ENCODE measurements around the gene TMEM120A.
"Not testable (repeated sequence)": the region's sequence is repeated elsewhere in the genome, so short reads cannot be mapped to it uniquely, and the experiment has no call there.

TMEM120A gene

DNA sequence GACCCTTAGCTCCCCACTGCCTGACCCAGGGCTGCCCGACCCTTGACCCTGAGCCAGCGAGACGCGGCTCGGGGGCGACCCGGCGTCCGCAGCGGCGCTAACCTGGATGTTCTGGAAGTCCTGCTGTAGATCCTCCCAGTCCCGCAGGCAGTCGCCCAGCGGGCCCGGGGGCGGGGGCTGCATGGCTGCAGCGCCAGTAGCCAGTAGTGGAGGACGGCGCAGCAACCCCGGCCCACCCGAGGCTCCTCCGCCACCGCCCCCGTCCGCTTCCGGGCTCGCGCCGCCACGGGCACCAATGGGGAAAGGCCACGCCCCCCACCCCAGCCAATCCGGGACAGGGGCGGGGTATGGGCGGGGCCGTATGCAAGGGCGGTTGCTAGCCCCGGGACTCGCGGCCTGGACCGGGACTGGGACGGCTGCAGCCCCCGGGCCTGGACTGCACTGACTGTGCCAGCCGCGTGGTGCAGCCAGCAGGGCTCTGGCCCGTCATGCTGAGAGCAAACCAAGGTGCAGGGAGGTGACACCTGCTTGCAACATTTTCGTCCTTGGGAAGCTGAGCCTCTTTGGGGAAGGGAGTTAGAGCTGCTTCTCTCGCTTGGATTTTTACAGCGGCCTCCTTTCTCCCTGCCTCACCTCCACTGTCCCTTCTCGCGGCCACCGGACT, at the start of gene TMEM120A:
TSS of gene TMEM120A (minus strand) at position 208 of the 664 bp plus-strand sequence. CDS start at position 183, 25 bp downstream.
- DNase-seq (ENCODE audit: low spot score): peak; percentile 94

DNA sequence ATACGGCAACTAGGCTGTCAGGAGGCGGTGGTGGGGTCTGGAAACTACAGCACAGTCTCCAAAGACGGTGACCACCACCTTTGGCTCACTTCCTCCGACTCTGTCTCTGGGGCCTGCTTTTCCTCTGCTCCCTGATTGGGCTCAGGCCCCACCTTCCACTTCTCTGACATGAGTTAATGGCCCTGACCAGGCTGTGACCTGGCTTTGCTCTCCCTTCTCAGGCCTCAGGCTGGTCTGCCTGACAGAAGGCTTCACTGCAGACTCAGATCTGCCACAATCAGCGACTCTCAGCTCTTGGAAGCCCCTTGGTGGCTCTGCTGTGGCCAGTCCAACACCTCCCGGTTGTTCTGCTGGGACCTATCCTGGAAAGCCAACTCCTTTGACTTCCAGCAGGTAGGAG, 45.7 kb upstream of the TMEM120A start:
- DNase-seq (ENCODE audit: low spot score): no peak

DNA sequence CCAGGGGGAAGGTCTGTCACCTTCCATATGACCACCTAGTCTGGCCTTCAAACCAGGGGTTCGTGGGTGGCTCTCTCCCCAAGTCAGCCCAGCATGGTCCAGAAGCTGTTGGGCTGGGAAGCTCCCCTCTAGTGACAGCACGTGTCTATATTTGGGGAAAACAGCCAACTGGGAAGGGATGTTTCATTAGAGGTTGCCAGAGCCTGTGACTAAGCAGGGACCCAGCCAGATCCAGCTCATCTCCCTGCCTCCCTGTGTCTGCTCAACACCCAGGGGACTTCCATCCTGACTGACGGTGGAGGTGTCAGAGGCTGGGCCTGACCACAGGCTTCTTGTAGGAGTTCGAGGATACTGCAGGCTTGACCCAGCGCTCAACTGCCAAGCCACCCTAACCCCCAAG, 42.9 kb upstream of the TMEM120A start:
- peak; percentile 51 for DNase-seq (ENCODE audit: low spot score)

DNA sequence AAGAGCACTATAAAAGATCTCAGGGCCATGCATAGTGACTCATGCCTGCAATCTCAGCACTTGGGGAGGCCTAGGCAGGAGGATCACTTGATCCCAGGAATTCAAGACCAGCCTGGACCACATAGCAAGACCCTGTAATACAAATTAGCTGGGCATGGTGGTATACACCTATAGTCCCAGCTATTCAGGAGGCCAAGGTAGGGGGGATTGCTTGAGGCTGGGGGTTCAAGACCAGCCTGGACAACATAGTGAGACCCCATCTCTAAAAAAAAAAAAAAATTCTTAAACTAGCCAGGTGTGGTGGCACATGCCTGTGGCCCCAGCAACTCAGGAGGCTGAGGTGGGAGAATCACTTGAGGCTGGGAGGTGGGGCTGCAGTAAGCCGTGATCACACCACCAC, 37.6 kb upstream of the TMEM120A start:
- DNase-seq (ENCODE audit: low spot score): no peak

DNA sequence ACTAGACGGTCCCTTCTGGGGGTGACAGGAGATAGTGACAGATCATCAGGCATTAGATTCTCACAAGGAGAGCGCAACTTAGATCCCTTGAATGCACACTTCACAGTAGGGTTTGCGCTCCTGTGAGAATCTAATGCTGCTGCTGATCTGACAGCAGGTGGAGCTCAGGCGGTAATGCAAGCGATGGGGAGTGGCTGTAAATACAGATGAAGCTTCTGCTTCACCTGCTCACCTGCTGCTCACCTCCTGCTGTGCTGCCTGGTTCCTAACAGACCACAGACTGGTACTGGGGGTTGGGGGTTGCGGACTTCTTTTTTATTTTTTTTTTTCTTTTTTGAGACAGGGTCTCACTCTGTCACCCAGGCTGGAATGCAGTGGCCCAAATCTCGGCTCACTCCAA, 35.3 kb upstream of the TMEM120A start:
- DNase-seq (ENCODE audit: low spot score): not testable (repeated sequence)

DNA sequence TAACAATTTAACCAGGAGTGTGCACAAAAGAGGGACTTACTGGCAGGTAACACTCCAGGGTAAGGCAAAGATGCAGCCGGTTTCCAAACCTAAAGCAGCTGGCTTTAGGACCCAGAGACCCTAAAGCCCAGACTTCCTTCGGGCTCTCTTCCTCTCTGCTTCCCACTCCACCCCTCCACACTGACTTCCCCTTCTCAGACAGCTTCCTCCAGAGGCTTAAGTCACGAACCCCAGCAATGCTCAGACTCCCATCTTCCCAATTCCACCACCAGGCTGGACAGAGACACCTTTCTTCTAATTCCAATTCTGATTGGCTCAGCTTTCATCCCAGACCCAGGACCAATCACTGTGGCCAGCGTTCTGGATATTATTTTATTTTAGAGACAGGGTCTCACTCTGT, 28.6 kb upstream of the TMEM120A start:
- peak; percentile 61 for DNase-seq (ENCODE audit: low spot score)

DNA sequence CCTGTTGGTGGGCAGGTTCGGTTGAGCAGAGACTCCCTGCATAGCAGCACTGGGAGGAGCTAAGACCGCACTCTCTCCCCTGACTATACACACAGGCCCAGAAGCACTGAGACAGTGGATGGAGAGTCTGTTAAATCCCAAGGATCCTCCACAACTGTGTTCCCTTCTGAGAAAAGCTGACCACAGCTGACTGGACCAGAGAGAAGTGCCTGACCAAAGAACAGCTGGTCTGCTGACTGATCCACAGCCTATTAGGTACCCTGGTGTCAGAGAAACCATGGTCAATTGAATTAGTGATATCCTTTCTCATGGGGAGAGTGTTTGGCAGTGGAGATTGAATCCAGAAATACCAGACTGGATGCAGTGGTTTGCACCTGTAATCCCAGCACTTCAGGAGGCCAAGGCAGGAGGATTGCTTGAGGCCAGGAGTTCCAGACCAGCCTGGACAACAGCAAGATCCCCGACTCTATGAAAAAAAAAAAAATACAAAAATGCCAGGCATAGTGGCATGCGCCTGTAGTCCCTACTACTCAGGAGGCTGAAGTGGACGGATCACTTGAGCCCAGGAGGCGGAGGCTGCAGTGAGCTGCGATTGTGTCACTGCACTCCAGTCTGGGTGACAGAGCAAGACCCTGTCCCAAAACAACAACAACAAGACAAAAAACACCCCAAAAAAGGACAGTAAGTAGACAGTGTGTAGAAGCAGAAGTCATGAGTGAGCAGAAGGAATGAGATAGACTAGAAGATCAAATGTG, 27.8 kb upstream of the TMEM120A start:
- DNase-seq (ENCODE audit: low spot score): no peak

DNA sequence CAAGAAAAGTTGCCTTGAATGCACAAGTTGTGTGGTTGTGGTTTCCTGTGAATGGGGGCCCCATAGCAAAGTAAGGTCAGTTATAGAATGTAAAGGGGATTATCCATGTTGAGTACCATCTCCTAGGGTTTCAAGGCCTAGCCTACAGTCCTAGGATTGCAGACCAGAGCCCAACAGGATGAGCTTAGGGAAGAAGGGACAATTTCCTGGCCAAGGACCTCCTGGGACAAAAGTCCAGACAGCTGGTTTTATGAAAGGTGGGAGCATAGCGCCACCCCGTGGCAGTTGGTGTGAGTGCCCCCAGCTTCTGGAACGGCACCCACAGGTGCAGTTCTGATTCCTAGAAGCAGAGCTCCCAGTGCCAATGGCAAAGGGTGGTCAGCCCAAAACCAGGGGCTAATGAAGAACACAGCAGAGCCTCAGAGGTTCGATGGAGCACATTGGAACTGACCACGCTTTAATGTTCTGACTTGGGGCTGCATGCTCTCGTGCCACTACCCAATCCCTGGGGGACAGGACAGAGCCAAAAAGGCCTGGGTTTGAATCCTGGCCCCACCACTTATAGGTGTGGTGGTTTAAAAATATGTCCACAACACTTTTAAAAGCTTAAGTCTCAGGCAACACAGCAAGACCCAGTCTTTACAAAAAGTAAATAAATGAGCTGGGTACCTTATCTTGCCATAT, 25.8 kb upstream of the TMEM120A start:
- DNase-seq (ENCODE audit: low spot score): peak; percentile 81

DNA sequence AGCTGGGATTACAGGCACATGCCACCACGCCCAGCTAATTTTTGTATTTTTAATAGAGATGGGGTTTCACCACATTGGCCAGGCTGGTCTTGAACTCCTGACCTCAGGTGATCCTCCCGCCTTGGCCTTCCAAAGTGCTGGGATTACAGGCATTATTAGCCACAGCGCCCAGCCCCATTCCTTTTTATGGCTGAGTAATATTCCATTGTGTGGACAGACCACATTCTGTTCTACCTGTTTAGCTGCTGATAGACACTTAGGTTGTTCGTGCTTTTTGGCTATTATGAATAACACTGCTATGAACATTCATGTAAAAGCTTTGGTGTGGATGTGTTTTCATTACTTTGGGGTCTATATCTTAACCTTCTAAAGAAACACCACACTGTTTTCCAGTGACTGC, 24.1 kb upstream of the TMEM120A start:
- DNase-seq (ENCODE audit: low spot score): not testable (repeated sequence)

DNA sequence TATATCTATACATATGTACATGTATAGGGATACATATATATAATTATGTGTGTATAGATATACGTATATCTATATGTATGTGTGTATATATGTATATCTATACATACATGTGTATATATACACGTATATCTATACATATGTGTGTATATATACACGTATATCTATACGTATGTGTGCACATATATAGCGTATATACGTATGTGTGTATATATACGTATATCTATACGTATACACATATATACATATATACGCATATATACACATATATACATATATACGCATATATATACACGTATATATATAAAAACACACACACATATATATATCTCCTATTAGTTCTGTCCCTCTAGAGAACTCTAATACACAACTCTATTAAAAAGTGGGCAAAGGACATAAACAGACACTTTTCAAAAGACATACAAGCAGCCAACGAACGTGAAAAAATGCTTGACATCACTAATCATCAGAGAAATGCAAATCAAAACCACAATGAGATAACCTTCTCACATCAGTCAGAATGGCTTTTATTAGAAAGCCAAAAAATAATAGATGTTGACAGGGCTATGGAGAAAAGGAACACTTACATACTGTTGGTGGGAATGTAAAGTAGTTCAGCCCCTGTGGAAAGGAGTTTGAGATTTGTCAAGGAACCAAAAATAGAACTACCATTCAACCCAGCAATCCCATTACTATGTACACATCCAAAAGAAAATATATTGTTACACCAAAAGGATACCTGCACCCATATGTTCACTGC, 22.0 kb upstream of the TMEM120A start:
- DNase-seq (ENCODE audit: low spot score): no peak

DNA sequence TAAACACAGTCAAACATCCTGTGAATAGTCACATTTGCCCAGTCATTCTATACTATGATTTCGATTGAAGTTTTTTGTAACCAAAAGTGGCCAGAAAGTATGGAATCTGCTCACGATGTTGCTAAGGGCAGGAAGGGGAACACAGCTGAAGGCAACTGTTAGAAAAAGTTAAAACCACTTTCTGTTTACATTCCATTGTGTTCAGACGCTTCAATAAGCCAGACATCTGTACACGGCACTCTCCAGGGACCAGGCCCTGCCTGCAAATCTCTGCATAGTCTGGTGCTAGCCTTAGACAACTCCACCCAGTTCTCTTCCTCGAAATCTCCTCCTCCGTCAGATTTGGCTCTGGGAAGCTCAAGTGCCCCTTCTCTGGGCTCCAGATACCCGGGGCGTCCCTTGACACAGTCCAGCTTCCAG, 17.1 kb upstream of the TMEM120A start:
- DNase-seq (ENCODE audit: low spot score): no peak

DNA sequence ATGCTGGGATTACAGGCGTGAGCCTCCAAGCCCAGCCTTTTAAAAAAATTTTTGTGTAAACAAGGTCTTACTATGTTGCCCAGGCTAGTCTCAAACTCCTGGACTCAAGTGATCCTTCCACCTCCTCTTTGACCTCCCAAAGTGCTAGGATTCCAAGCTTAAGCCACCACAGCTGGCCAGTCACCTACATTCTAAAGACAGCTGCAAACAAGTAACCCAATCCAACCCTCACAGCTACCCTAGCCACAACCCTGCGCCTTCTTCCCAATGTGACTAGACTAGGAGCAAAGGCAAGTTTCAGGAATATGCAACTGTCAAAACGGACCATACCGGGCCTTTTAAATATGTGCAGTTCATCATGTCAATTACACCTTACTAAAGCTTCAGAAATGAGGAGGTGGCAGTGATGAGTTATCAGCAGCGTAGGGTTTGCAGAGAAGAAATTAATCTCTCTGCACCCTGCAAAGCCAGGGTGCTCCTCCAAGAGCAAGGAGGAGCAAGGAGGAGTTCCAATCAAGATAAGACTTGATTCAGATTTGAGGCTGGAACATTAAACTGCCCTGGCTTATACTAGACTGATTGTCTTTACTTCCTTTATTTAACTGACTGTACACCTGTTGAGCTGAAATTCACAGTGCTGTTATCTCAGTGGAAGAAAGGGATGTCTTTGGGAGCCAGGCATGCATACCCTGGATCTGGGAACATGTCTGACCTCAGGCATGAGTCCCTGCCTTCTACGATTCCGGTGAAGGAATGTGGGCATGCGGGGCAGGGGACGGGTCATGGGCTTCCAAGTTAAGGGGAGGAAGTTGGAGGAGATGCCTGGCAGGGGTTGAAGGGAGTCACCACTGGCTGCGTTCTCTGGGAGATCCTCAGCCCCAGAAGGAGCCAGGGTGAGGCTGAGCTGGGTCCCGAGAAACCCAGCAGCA, 15.5 kb upstream of the TMEM120A start:
- no peak for DNase-seq (ENCODE audit: low spot score)

DNA sequence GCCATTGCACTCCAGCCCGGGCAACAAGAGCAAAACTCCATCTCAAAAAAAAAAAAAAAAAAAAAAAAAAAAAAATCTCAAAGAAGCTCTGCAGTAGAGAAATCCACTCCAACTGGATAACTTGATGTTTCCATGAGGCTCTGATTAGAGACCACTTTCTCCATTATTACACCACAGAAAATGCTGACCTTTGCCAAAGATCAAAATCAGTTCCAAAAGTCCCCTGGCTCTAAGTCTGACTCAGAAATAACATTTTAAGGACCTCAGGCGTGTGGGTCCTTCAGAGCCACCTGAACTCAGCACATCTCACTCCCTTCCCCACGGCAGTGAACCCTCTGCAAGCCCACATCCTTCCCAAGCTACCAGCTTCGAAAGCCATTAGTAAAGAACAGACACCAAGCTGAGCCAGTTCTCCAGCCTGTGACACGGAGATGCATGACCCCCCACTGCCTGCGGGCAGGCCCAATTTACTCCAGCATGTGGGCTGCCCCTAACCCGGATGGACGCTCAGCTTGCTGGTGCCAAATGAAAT, 13.8 kb upstream of the TMEM120A start:
- DNase-seq (ENCODE audit: low spot score): no peak

DNA sequence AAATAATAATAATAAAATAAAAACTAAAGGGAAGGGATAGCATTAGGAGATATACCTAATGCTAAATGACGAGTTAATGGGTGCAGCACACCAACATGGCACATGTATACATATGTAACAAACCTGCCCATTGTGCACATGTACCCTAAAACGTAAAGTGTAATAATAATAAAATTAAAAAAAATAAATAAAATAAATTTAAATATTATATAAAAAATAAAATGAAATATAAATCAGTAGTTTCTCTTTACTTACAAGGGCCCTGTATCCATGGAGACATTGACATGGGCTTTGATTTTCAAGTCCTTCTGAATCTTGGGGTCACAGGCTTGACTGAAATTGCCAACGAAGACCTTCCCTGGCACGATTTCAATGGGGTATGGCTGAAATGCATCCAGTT, 10.6 kb upstream of the TMEM120A start:
- DNase-seq (ENCODE audit: low spot score): not testable (repeated sequence)

DNA sequence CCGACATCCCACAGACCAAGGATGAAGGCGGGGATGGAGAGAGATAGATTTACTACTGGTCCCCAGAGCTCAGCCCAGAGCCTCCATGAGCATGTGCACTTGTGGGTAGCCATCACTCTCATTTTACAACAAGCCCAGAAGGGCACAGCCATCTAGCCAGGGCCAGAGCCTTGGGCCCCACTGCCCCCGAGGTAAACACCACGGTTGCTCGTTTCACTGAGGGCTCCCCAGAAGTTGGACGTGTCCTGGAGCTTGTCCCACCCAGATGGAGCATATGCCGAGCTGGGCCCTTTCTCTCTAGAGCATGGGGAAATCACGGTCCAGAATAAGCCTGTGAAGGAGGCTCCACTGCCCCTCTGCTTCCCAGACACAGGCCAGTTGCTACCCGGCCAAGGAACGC, 9.0 kb upstream of the TMEM120A start:
- DNase-seq (ENCODE audit: low spot score): no peak

DNA sequence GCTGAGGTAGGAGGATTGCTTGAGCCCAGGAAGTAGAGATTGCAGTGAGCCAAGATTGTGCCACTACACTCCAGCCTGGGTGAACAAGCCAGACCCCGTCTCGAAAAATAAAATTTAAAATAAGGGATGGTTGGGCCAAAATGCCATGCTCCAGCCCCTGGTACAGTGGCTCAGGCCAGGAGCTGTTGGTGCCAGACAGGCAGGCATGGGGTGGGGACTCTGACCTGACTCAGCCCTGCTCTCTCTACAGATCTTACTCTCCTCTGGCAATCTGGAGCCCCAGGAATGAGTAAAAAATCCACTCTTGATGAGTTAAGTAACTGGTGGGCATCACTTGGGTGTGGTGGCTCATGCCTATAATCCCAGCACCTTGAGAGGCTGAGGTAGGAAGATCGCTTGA, 8.4 kb upstream of the TMEM120A start:
- DNase-seq (ENCODE audit: low spot score): no peak

DNA sequence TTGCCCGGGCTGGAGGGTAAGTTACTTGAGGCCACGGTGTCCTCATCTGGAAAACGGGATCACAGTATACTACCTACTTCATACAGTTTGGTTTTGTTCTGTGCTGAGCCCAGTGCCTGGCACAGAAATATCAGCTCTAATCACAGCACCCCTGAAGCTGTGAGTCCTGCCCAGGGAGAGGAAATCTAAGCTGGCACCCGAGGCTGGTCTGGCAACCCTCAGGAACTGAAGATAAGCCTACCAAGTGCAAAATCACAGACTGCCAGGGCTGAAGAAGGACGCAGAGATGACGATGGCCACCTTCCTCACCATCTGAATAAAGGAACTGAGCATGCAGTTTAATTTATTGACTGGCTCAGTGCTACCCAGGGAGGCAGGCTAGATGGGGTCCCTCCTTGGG, 7.7 kb upstream of the TMEM120A start:
- no peak for DNase-seq (ENCODE audit: low spot score)

DNA sequence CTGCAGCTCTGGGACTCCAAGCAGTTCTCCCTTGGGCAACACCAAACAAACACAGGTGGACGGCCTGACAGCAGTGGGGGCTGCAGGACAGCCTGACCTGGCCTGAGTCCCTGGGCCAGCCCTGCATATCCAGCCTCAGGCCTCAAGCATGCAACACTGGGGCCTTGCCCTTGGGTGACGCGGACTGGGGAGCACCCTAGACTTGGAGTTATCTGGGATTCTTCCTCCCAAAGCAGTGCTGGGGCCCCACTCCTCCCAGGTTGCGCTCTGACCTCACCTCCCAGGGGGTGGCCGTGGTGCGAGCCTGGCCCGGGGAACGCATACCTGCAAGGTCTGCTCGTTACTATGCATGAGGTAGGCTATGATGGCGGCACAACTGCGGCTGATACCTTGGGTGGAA, 6.2 kb upstream of the TMEM120A start:
- DNase-seq (ENCODE audit: low spot score): no peak

DNA sequence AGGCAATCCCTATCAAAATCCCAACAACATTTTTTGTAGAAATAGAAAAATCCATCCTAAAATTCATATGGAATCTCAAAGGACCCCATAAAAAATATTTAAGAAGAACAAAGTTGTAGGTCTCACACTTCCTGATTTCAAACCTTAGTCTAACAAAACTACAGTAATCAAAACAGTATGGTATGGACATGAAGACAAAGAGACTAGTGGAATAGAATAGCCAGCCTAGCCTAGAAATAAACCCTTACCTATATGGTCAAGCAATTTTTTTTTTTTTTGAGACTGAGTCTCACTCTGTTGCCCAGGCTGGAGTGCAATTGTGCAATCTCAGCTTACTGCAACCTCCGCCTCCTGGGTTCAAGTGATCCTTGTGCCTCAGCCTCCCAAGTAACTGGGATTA, 3.6 kb upstream of the TMEM120A start:
- no peak for DNase-seq (ENCODE audit: low spot score)

DNA sequence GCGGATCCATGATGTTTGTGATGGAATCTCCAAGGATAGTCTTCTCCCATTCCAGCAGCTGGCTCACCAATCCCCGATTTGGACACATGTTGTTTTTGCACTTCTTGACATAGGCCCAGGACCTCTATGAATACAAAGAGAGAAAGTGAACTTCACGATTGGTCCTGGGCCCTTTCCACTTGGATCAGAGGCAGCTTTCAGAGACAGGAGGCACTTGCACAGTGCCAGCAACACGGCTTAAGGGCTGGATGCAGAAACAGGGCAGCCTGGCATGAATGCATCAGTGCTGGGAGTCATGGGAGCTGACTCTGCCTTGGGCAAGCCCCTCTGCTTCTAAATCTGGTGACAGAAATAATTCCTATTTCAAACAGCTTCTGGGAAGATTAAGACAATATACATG, 2.1 kb upstream of the TMEM120A start:
- DNase-seq (ENCODE audit: low spot score): no peak

DNA sequence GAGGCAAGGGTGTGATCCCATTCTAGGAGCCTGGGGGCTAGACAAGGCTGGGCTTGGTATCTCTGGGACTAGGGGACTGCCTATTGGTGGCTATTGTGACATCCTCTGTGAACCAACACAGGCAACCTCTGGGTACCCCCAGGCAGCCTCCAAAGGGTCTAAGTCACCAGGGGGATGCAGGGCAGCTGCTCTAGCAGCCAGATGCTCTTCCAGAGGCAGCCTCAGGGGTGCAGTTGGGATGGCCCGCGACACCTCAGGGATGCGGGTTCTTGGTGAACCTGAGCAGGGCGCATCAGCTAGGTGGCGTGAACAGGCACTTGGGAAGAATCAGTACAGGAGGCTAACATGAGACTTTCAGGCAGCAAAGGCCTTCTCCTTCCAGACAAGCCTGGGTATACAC, 1.6 kb upstream of the TMEM120A start:
- no peak for DNase-seq (ENCODE audit: low spot score)

All from Ammon's horn (tissue), 1 donor.